Activated naive CD4-positive, alpha-beta T cell treated with anti-CD3 and anti-CD28 coated beads, Interleukin-2, amount 50 U/mL, for 16 hours (primary cell): ENCODE data around the gene ALDH9A1.
"Not testable (repeated sequence)": the region's sequence is repeated elsewhere in the genome, so short reads cannot be mapped to it uniquely, and the experiment has no call there.

Experiments
- DNase-seq: peaks from one replicate; pipeline ENCODE4 v3.0.0-alpha.2; 2020

The ALDH9A1 gene

GRCh38 chr1:165686121-165686970, 12.0 kb downstream of the ALDH9A1 start:
- no peak for DNase-seq

GRCh38 chr1:165683848-165684485, 14.4 kb downstream of the ALDH9A1 start:
- no peak for DNase-seq

- DNase-seq, result not testable (repeated sequence)
Observed at GRCh38 chr1:165680773-165681172, 17.6 kb downstream of the ALDH9A1 start.

- no peak for DNase-seq
Observed at GRCh38 chr1:165680303-165680702, 18.1 kb downstream of the ALDH9A1 start.

GRCh38 chr1:165679282-165680036, 18.9 kb downstream of the ALDH9A1 start:
- no peak for DNase-seq

GRCh38 chr1:165678509-165678908, 19.9 kb downstream of the ALDH9A1 start:
- DNase-seq, result no peak

- DNase-seq, result no peak
Observed at GRCh38 chr1:165675794-165676193, 22.6 kb downstream of the ALDH9A1 start.

GRCh38 chr1:165674599-165674998, 23.8 kb downstream of the ALDH9A1 start:
- DNase-seq, result no peak

GRCh38 chr1:165671526-165671925, 26.8 kb downstream of the ALDH9A1 start:
- DNase-seq, result no peak

GRCh38 chr1:165668184-165668583, 30.2 kb downstream of the ALDH9A1 start:
- DNase-seq, result no peak

GRCh38 chr1:165666152-165666825, 32.1 kb downstream of the ALDH9A1 start:
- DNase-seq, result no peak

- no peak for DNase-seq
Observed at GRCh38 chr1:165662186-165662585, 36.2 kb downstream of the ALDH9A1 start.

- DNase-seq, result no peak
Observed at GRCh38 chr1:165661703-165662102, 36.7 kb downstream of the ALDH9A1 start.

GRCh38 chr1:165659581-165659895, 38.8 kb downstream of the ALDH9A1 start:
- no peak for DNase-seq

GRCh38 chr1:165658766-165659580, 39.4 kb downstream of the ALDH9A1 start:
- DNase-seq, result not testable (repeated sequence)

GRCh38 chr1:165650981-165651625, 47.3 kb downstream of the ALDH9A1 start:
- DNase-seq, result no peak

GRCh38 chr1:165648919-165649572, 49.3 kb downstream of the ALDH9A1 start:
- no peak for DNase-seq

GRCh38 chr1:165647970-165648369, 50.4 kb downstream of the ALDH9A1 start:
- no peak for DNase-seq

- DNase-seq, result no peak
Observed at GRCh38 chr1:165647517-165647916, 50.8 kb downstream of the ALDH9A1 start.

GRCh38 chr1:165645654-165646366, 52.6 kb downstream of the ALDH9A1 start:
- DNase-seq, result no peak
